HG03025 (cell line): ENCODE results near the gene RXRB.

Source experiments
- ATAC-seq: cut with Tn5 transposase; IDR thresholded peaks from one replicate; pipeline ENCODE4 v1.9.1; 2021; ENCODE audit warnings: mild to moderate bottlenecking, moderate library complexity; ENCODE audit not compliant: unreplicated experiment, low FRiP score

The RXRB gene

GRCh38 chr6:33177552-33178446 is 22.7 kb downstream of the RXRB start:
- ATAC-seq = no peak

- ATAC-seq = no peak
These were observed 23.6 kb downstream of the RXRB start for GRCh38 chr6:33176906-33177305.

- no peak for ATAC-seq
These were observed 24.9 kb downstream of the RXRB start for GRCh38 chr6:33175436-33176069.

- no peak for ATAC-seq
These were observed 25.7 kb downstream of the RXRB start for GRCh38 chr6:33174784-33175183.

DNA sequence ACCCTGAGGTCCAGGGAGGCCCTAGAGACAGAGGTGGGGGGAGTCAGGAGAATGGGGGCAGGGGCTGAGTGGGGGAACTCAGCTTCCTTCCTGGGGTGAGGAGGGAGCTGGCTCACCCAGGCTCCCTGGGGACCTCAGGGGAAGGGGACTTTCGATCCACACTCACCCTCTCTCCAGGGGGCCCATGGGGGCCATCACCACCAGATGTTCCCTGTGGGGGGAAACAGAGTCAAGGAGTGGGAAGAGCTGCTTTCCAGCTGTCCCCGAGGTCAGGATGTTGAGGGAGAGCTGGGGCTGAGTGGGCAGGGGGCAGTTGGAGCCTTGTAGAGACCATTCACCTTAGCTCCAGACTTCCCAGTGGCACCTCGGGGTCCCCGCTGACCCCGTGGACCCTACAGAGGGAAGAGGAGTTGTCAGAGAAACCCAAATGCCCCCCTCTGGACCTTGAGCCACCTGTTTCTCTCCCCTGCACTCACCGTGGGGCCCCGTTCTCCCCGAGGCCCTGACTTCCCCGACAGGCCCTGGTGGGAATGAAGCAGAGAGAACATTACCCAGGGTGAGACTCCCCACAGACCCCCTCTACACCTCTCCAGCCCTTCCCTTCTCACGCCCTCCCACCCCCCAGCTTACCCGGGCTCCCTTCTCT is 26.8 kb downstream of the RXRB start:
- ATAC-seq = no peak

- ATAC-seq = no peak
These were observed 27.6 kb downstream of the RXRB start for GRCh38 chr6:33172688-33173534.

GRCh38 chr6:33171880-33172687 is 28.4 kb downstream of the RXRB start:
- ATAC-seq = no peak

DNA sequence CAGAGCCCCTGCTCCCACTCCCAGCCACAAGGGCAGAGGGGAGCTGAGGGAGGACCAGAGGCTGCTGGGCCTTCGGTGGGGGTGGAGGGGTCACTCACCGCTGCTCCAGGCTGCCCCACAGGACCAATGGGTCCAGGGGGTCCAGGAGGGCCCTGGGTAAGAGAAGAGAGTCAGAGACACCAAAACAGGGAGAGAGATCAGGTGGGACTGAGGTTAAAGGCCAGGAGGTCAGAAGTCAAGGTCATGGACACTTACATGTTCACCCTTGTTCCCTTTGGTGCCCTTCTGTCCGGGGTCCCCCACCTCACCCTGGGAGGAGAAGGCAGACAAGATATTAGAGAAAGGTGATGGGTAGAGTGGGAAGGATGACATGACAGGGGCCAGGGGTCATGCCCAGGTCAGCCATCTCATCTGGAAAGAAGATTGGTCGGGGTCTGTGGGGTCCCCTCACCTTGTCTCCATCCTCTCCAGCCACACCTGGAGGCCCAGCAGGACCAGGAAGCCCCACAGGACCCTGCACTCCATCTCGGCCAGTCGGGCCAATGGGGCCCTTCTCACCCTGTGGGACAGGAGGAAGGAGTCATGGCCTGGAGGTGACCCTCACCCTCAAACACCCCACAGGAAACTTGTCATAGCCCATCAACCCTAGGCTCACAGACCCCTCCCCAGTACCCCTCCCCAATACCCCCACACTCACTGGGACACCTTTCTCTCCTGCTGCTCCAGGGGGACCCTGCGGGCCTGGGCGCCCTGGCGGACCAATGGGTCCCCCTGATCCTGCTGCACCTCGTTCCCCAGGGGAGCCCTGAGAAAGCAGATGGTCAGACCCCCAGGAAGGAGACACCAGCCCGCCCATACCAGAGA is 29.2 kb downstream of the RXRB start:
- no peak for ATAC-seq

DNA sequence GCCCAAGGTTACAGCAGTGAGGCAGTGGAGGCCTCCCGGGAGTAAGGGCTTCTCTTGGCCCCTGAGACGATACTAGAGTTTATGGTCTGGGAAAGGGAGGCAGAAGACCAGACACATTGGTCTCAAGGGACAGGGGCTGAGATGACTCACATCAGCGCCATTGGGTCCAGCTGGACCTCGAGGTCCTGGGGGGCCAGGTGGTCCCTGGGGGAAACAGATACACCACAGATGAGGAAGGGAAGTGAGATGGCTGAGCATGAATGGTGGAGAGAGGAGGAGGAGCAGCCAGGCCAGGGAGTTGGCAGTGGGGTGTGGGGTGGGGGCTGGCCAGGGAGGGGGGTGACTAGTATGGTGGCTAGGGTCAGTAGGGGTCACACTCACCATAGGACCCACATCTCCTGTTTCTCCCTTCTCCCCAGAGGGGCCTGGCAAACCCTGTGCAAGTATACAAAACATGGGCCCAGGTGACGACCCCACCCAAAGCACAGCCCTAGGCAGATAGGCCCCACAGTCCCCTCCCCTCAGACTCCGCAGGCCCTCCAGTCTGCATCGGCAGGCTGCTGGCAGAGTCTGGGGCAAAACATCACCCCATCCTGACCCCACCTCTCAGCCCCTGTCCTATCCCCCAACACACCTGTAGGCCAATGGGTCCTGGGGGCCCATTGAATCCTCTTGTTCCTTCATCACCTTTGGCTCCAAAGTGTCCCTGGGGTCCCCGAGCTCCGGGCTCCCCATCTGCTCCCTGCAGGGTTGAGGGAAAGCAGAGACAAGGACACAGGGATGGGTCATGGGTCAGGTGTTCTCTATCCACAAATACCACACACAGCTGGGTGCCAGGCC is 30.1 kb downstream of the RXRB start:
- no peak for ATAC-seq

- ATAC-seq = no peak
These were observed 30.9 kb downstream of the RXRB start for GRCh38 chr6:33169291-33170175.

DNA sequence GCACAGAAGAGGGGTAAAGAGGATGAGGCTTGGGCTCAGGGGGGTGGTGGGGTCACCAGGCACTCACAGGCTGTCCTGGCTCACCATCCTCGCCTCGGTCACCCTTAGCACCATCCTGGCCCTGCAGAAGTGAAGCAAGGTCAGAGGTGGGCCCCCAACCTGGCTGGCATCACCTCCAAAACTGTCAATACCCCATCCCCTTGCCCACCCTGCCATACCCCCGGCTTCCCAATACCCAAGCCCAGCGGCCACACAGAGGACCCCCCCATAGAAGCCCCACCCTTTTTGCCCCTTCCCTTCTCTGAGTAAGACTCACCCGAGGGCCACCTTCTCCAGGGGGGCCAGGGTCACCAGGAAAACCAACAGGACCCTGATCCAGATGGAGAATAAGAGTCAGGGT is 31.8 kb downstream of the RXRB start:
- no peak for ATAC-seq

DNA sequence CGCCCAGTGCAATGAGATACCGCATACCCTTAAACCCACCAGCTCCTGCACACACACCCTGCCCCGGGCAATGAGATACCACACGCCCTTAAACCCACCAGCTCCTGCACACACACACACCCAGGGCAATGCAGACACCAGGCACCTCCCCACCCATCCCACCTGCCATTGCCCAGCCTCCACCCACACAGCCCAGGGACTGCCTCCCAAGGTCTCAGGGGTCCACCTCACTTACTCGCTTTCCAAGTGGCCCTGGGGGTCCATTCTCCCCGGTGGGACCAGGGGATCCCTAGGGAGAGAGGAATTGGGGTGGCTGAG is 32.2 kb downstream of the RXRB start:
- no peak for ATAC-seq

DNA sequence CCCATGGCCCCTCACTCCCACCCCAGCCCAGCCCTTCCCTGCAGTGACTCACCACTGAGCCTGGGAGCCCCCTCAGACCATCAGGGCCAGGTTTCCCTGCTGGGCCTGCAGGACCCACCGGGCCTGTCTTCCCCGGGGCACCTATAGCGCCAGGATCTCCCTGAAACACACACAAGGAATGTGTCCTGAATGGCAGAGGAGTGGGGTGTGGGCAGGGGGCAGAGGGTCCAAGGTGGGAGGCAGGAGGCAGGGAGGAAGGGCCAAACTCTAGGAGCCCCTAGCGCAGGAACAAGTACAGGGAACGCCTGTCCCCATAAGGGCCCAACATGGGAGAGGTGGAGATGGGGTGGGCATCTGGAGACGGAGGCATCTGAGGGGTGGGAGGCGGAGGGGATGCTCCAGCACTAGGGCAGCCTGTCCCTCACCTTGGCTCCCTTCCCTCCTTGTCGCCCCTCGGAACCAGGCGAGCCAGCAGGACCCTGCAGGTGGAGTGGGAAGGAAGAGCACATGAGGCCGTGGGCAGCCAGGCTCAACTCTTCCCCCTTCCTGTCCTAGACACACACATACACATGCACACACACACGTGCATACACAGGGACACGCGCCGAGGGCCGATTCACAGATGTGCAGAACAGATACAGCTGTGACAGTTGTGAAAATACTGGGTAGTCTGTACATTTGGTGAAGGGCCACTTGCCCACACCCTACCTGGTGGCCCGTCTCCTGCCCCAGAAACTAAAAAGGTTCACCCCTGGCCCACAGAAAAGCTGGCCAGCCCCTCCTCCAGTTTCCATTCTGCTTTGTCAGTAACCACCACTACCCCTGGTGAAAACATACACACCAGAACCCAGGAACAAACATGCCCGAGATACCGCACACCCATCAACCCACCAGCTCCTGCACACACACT is 32.8 kb downstream of the RXRB start:
- no peak for ATAC-seq

- ATAC-seq = no peak
These were observed 33.7 kb downstream of the RXRB start for GRCh38 chr6:33166811-33167210.

DNA sequence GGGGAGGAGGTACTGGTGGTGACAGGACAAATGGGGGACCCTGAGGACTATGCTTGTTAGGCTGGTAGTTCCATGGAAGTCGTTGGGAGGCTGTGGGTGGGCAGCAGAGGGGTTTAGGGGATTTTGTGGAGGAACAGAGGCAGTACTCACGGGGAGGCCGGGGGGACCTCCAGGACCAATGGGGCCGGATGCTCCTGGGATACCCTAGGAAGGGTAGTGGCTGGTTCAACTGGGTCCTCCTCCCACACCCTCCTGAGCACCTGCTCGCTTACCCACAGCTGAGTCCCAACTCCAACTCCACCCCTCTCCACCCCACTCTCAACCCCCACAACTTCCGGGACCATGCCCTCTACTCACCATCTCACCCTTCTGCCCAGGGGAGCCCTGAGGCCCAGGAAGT is 34.1 kb downstream of the RXRB start:
- ATAC-seq = no peak

DNA sequence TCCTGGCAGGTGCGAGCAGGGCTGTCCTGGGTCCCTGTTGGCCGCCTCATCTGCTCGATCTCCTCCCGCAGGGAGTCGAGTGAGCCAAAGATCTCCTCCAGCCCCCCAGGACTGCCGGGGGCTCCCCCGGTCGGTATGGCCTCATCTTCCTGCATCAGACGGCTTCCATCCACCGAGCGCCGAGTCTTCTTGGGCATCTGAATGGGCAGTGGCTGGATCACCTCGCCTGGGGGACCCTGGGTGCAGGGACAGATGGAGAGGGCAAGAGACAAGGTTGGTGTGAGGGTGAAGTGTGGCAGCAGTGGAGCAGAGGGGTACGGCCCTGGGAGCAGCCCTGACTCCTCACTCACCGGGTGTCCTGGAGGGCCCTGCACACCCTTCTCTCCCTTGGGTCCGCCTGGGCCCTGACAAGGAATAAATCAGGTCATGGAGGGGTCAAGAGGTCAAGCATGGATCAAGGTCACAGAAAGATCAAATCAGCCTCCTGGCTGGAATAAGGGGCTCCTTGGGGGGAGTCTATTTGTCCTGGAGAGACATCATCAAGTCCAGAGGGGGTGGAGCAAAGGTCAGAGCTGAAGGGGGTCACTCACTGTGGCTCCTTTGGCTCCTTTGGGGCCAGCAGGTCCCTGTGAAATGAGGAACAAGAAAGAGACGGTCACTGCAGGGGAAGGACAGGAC is 34.7 kb downstream of the RXRB start:
- no peak for ATAC-seq
